HG02588 (cell line): Measurements from ENCODE around the gene CCDC14.
"Not testable (repeated sequence)": the region's sequence is repeated elsewhere in the genome, so short reads cannot be mapped to it uniquely, and the experiment has no call there.

Source experiments
- ATAC-seq: cut with Tn5 transposase; IDR thresholded peaks from one replicate; pipeline ENCODE4 v1.9.1; 2021; ENCODE audit warnings: mild to moderate bottlenecking, moderate library complexity; ENCODE audit not compliant: unreplicated experiment

Gene CCDC14, protein sequence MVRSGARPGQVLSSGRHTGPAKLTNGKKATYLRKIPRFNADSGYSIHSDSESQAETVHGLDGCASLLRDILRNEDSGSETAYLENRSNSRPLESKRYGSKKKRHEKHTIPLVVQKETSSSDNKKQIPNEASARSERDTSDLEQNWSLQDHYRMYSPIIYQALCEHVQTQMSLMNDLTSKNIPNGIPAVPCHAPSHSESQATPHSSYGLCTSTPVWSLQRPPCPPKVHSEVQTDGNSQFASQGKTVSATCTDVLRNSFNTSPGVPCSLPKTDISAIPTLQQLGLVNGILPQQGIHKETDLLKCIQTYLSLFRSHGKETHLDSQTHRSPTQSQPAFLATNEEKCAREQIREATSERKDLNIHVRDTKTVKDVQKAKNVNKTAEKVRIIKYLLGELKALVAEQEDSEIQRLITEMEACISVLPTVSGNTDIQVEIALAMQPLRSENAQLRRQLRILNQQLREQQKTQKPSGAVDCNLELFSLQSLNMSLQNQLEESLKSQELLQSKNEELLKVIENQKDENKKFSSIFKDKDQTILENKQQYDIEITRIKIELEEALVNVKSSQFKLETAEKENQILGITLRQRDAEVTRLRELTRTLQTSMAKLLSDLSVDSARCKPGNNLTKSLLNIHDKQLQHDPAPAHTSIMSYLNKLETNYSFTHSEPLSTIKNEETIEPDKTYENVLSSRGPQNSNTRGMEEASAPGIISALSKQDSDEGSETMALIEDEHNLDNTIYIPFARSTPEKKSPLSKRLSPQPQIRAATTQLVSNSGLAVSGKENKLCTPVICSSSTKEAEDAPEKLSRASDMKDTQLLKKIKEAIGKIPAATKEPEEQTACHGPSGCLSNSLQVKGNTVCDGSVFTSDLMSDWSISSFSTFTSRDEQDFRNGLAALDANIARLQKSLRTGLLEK

DNA sequence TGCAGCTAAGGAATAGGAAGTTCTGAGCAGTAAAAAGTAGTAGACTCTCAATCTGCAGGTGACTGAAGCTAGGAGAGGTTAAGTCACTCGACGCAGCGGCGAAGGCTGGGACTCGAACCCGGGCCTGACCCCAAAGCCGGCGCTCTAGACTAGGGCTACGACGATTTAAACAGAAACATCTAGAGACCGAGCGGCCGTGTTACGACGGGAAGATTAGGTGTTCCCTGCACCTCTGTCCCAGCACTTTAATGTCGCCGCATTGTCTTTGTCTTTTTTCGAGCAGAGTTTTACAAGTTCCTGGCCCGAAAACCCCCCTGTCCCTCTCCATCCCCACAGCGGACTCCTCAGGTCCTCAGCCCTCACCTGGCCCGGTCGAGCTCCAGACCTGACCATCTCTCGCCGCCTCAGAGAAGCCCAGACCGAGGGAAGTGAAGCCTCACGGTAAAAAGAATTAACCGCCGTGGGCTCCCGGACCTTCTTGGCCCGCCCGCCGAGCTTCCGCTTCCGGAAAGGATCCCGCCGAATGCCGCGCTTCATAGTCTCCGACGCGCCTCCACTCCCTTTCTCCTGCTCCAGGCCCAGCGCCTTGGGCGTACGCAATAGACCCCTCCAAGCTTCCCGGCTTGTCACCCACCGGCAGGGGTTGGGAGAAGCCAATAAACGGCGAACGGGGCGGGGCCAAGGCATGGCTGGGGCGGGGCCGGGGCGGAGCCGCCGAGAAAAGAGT, at the start of gene CCDC14:
TSS of gene CCDC14 (minus strand) at position 449 of the 727 bp plus-strand sequence. CDS start at position 393, 56 bp downstream.
- ATAC-seq: peak; percentile 86

DNA sequence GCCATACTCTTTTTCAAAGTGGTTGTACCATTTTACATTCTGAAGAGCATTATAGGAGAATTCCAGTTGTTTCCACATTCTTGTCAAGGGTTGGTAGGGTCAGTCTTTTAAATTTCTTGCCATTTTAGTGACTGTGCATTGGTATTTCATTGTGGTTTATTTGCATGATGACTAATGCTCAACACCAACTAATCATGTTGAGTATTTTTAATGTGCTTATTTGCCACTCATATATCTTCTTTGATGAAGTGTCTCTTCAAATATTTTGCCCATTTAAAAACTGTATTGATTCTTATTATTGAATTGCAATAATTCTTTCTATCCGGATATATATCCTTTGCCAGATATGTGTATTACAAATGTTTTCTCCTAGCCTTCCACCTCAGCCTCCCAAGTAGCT, 47.3 kb upstream of the CCDC14 start:
- not testable (repeated sequence) for ATAC-seq

DNA sequence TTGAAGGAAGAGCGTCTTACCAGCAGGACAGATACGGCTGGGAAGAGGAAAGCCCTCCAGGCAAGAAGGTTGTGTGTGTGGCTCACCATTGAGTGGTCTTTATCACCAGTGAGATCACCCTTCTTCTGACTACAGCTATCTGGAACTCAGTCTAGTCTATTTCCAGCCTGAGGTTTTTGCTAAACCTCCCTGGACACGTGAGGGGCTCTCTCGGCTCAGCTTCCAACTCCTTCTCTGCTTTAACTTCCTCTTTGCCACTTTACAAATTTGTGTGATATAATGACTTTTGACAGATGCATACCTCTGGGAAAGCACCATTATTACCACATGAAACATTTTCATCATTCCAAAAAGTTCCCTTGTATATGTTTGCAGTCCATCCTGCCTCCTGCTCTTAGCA, 46.2 kb upstream of the CCDC14 start:
- no peak for ATAC-seq

DNA sequence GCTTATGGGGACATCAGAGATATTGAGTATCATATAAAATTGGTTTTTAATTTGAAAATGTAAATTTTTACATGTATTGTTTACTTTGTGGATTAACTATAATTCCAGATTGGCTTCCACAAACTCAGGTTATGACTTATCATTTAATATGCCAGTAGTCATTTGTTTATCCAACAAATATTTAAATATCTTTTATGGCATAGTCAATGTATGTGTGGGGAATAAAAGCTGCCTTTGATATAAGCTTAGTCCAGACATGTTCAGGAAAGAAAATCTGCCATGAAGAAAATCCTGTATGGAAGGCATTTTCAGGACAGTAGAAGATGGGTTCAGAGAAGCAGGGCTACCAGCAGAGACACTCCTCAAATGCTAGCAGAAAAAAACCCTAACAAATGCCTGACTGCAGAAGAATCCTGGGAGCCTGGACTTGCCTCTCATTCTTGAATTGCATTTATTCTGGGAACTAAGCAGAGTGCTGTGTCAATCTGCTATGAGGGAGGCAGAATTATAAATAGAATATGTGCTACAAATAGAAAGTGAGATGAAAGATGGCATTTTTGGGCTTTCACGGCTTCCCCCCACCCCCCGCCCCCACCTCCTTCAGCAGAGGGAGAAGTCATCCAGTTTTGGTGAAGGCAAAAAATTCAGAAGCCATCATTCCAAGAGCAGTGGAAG, 41.5 kb upstream of the CCDC14 start:
- ATAC-seq: not testable (repeated sequence)

DNA sequence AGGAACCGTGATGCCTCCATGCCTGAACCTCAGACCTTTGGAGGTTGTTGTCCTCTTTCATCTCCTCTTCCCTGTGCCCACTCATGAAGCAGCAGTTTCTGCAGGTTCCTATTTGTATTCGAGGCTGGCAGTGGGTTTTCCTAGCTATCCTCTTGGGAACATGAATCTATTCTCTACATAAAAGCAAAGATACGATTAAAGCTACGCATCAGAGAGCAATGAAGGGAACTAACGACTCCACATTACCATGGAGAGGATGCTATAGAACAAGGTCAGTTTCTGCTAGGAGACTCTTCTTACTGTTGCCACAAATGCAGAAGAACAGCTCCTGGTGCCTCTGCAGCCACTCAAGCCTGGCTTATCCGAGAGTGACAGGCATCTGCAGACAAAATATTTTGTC, 40.3 kb upstream of the CCDC14 start:
- ATAC-seq: not testable (repeated sequence)

DNA sequence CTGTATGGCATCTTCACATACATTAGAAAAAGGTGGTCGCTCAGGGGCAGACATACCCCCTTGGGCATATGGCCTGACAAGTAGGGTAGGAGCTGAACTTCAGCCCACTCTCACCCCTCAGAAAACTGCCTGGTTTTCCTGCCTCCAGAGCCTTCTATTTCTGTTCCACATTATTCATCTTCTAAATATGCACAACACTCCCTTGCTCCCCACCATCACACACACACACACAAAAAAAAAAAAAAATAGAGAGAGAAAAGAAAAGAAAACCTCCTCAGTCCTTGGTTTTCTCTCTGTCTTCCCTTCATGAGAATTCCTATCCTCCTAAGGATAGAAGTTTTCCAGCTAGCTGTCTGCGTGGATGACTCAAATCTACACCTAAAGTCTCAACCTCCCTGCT, 36.5 kb upstream of the CCDC14 start:
- no peak for ATAC-seq

DNA sequence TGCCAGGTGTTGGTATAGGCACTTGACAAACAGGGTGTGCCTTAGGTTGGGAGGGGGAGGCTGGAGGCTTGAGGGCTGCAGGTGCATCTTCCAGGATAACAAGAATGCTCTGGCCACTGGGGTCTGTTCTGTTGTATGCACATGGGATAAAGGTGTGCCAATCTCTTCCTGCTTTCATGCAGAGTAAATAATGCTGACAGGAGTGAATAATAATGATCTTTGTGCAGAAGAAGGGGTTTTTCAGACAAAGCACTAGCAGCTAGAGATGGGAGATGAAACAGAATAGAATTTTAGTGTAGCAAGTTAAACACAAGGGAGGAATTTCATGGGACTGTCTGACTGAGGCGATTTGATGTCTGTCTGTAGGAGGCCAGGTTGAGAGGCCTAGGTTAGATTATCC, 32.8 kb upstream of the CCDC14 start:
- ATAC-seq: no peak

DNA sequence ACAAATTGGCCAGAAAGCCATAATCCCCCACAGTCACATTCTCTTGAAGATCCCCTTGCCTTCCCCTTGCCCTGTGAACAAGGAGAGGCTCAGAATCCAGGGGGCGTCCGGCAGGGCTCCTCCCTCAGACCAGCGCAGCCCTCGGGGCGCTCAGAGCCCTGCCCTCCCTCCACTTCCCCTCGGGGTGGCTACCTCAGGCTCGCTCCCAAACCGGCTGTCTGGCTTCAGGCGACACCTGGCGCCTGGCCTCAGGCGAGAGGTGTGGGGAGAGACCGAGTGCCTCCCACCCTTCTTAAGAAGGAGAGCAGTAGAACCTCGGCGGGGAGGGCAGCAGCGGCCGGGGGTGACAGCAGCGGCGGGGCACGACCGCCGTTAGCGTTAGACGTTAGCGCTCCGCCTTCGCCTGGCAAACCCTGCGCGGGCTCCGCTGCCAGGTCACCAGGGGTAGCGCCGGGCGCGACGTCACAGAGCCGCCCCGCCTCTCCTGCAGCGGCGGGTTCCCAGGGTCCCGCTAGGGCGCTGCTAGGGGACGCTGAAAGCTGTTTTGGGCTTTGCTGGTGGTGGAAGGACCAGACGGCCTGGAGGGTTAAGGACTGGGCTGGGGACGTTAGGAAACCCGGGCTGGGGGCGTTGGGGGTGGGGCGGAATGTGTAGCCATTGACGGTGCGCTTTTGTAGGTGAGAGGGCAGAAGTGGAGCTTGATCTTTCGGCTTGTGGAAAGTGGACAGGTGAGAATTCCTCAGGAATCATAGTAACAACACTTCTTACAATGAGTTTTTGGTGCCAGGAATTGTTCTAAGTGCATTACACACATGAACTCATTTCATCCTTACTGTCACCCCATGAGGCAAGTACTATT, 30.9 kb upstream of the CCDC14 start, which contains the start of gene ROPN1:
TSS of gene ROPN1 (minus strand) at position 395 of the 859 bp plus-strand sequence. CDS start 11,643 bp downstream, outside the sequence.
- ATAC-seq: not testable (repeated sequence)

DNA sequence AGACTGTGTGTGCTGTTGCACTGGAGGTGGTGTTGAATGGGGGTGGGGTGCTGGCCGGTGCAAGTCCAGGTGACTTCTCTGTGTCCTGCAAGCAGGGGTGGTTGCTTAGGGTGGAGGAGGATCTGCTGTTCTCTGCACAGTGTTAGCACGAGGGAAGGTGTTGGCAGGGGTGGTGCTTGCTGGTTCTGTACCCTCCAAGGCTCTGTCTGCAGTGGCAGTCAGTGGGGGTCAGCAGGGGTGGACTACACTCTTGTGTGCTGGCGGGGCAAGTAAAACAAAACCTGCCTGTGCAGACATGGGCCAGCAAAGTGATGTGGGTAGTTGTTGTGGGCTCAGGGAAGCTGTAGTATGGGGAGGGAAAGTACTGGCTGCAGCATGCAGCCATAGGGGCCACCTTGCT, 25.4 kb upstream of the CCDC14 start:
- ATAC-seq: no peak

DNA sequence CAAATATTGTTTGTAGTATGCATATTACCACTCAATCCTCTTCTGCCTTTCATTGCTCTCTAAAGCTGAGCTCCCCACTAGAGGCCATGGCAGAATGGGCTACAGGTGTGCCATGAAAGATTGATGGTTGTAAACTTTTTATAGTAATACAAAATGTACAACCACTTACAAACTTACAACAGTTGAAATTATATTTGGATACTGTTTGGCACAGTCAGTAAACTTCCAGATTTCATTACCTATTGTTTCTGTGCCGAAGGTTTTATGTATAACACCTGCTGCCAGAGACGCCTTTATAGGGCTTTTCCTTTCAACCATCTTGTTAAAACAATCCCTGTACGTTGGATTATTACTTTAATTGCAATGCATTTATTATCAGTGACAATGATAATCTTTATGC, 23.9 kb upstream of the CCDC14 start:
- ATAC-seq: no peak

DNA sequence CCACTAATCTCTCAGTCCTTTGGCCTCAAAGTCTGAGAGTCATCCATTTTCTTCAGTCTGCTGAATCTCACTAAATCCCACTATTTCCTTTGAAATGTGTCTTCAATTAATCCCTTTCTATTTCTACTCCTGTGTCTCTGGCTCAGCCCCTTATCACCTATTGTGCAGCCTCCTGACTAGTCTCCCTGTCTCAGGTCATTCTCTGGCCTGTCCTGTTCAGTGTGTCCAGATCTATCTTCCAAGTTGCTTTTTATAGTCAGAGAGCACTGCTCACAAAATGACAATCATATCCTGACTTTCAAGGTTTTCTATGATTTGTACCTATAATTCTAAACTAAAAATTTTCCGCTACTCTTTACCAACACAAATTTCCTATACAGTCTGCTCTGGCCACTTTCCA, 23.3 kb upstream of the CCDC14 start:
- ATAC-seq: no peak

DNA sequence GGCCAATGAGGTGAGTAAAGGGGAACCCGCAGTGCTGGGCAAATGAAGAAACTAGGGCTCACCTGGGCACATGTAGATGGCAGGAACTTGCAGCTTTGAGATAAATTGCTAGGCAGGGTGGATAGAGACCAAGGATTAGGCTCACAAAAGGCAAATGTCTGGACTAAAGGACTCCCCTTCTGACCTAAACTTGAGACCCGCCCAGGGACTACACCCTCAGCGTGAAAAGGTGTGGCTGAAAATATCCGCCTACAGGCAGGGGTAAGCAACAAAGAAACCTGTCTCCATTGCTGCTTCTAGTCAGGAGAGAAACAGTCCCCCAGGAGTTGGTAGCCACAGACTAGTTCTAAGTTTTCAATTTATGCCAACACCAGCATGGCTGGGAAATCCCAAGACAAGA, 20.3 kb upstream of the CCDC14 start:
- not testable (repeated sequence) for ATAC-seq

DNA sequence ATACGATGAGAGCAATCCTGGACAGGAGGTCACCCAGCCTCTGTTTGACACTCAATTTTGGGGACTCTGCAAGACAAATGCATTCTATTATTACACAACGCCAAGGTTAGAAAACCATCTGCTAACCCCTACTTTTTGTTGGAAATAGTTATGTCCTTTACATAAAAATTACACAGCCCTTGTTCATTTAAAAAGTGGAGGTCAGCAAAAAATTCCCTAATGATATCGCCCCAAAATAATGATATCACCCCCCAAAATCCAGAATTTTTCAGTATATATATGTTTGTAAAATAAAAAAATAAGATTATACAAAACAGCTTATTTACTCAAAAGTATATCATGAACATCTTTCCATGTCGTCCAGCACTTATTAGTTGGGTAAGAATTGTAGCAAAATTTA, 19.5 kb upstream of the CCDC14 start:
- no peak for ATAC-seq

DNA sequence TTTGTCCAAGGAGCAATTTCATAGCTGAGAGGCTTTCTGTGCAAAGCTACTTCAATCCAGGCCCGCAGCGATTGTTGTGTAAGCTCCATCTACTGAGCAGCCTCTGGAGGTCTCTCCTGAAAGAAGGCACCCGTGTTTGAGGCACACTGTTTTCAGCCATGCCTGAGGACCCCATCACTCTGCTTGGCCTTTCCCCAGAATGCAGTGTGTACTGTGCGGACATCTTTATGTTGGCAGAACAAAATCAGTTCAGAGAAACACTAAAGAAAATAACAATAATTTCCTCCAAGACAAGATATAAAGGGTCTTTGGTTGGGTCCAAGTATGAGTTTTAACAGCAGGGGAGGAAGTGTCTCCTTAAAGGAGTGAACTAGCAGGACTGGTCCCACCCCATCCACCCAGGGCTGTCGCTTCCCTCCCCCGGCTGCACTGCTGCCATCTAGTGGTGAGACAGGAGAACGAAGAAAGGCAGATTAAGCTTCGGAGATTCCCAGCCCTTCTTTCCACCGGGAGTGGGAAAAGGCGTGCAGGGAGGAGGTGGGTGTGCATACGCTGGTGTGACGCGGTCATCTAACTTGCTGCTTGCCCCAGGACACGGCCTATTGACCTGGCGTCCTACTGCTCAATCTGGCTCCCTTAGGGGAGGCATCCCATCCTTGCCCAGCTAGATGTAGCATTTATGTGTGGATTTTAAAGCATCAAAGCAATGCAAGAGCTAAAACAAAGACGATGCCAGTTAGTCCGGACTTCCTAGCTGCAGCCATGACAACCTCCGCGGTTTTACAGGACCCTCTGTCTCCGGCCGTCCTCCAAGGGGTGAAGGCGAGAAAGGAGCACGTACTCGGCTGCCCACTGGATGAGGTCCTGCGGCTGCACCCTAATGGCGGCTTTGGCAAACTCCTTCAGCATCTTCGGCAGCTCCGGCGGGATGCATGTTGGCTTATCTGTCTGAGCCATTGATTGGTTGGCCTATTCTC, 18.8 kb upstream of the CCDC14 start:
- not testable (repeated sequence) for ATAC-seq

DNA sequence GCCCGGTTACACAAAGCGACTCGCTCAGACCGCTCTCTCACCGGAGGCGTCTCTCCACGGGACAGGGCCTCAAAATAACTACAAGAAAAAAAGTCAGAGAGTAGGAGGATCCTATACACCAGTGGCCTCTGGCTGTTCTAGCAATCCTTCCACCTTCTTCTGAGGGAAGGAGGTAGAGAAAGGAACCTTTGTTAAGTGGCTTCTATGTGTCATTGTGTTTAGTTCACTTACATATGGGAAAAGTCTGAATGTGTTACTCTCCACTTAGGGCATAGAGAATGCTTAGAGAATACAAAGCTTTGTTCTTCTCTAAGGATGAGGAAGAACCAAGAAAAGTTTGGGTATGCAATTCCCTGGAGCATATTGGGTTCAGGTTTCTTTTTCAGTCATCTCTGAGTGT, 15.9 kb upstream of the CCDC14 start:
- ATAC-seq: not testable (repeated sequence)

DNA sequence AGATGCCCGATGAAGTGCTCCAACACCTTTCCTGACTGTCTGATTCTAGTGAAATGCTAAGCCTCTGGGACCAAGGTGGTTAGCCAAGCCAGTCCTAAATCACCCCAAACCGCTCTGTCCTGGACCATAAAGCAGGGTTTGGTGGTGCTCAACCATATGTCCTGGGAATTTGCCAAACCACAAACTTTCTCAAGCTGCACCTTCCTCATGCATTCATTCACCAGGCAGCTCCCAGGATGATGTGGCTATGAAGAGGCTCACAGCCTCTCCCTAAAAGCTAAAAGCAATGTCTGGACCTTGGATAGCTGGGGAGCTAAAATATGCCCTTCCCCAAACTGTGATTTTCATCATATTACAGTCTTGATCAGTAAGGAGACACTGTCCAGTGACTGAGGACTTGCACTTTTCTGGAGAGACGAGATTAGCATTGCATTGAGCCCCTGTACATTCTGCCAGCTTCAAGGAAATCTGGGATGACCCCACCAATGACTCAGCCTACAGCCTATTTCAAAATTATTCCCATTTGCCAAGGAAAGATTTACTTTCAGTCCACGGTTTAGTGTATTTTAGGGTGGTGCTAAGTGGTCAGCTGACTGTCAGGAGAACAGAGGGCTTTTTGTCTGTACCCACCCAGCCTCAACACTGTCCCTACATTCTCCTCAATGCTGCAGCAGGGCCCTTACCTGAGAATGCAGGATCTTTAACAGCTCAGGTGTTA, 15.3 kb upstream of the CCDC14 start:
- ATAC-seq: not testable (repeated sequence)

DNA sequence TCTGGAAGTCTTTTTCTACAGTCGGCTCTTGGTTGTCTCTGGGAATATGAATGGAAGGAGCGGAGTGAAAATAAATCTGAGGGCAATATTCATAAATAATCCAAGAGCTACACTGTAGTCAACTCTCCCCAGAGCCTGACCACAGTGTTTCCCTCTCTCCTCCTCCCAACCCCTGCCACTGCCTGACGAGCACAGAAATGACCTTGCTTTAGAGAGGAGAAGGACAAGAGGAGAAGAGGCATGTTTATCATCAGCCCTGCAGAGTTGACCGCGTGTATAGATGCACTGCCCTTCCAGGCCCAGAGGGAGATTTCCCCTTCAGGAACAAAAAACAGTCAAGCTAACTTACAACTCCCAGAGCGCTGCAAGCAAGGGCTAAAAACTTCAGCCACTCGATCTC, 14.0 kb upstream of the CCDC14 start:
- not testable (repeated sequence) for ATAC-seq

DNA sequence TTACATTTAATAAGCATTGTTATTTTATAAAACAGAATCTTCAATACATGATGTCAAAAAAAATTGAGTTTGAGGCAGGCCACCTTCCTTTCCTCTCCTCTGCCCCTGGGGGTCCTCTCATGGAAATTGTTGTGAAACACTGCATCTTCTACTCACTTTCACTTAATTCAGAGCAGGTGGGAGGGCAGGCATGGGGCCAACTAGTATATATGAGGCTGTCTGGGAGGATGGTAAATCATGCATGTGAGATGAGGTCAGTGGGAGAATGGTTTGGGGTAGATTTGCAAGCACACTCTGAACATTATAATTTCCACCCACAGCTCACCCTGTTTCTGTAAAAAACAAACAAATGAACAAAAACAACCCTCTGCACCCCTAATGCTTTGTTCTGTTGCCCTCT, 10.4 kb upstream of the CCDC14 start:
- ATAC-seq: no peak
